Cardiac septum (tissue), 1 donor: ENCODE results near the gene ADORA2A. TPM values are rescaled to one million over a fixed set of nuclear protein-coding genes. Genes with fewer than 3 reads are reported as not detected.

Experiments used
- DNase-seq: peaks from one replicate; pipeline ENCODE4 v3.0.0-alpha.2; 2020; ENCODE audit warnings: low spot score
- intact Hi-C: fragments of 100-400 bp; cut with DNase I; formaldehyde crosslinking; loops from one replicate; pipeline ENCODE4 v1.14.0; 2022
- total RNA-seq: library from RNA; stranded (reverse); fragmentation: NEBNext Ultra II Directional; extraction: Animal tissue kit (Norgen Biotek cat#: 25700); gene quantifications from one replicate; pipeline ENCODE4 v1.2.1, GENCODE V29; 2021
- donor health status: DM: no; HTN: no; CAD: no.

Gene ADORA2A
- total RNA-seq, 1 donor from 2014 or later, result 5.3 TPM

- DNase-seq, result no peak
- intact Hi-C loops, result loop anchor here (5.0 kb wide), 1 partner anchor 38 kb away; no protein-coding TSS in a partner anchor
Observed at GRCh38 chr22:24429411-24430365, 2.3 kb downstream of the ADORA2A start.

DNA sequence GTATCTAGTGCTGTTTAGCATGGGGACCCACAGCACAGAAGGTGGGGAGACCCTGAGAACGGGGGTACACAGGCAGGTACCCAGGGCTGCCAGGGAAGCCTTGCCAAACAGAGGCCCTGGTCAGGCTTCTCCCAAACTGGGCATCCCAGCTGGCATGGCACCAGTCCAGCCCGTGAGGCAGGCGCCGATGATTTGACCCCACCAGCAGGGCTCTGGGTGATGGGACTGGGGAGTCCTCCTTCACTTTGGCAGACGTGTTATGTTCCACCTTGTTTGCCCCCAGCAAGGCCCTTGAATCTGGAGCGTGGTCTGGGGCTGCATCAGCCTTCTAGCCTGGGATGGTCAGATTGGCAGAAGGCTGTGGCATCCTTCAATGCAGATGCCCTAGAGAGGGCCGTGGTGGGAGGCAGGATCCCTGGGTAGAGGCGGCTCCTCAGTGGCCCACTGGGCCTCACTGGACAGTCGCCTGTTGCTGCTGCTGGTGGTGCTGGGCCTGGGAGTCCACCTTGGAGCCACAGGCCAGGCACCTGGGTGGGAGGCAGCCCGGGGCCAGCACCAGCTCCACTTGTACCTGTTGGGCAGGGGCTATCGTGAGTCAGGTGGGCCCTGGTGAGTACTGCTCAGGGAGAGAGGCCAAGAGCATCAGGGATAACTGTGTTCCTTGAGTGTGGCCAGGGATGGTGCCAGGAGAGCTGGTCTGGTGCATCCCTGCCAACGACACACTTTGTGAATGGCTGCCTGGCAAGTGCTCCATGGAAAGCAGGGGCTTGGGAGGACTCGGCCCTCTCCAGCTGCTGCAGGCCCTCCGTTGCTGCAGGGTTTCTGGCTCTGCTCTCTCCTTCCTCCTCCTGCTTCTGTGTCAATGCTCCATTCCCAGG, 3.3 kb downstream of the ADORA2A start:
- intact Hi-C loops, result loop anchor here (5.0 kb wide), 1 partner anchor 37 kb away; no protein-coding TSS in a partner anchor
- DNase-seq, result no peak

DNA sequence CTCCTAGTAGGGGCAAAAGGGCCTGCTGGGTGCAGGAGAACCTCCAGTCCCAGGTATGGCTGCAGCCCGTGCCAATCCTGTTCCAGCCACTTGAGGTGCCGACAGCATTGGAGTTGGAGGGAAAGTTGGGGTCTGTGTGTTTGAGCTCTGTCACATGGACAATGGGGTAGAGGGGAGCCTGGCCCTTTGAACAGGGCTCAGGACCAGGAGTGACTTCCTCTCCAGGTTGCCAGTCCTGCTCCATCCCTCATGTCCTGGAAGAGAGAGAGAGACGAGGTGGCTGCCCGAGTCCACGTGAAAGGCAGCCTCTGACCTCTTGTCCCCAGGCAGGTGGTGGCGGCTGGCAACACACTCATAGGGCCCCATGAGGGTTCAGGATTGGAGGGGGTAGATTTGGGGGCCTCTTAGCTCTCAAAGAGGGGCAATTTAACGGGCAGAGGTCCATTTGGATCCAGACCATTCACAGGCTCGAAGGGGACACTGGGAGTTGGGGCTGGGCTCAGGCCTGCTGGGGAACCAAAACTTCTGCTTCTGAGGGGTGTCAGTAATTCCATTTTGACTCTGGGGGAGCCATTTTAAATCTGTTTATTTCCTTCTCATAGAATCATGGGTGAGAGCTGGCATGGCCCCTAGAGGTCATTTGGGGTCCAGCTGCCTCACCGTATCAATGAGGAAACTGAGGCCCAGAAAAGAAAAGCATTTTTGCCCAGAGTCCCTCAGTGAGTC, 4.1 kb downstream of the ADORA2A start:
- no peak for DNase-seq
- intact Hi-C loops, result loop anchor here (5.0 kb wide), 1 partner anchor 36 kb away; no protein-coding TSS in a partner anchor

GRCh38 chr22:24432059-24432853, 4.9 kb downstream of the ADORA2A start:
- peak; percentile 90 for DNase-seq
- intact Hi-C loops, result loop anchor here (5.0 kb wide), 1 partner anchor 35 kb away; no protein-coding TSS in a partner anchor

- no peak for DNase-seq
- intact Hi-C loops, result loop anchor here (5.0 kb wide), 1 partner anchor 34 kb away; no protein-coding TSS in a partner anchor
Observed at GRCh38 chr22:24433001-24433827, 5.8 kb downstream of the ADORA2A start.

GRCh38 chr22:24433828-24434470, 6.5 kb downstream of the ADORA2A start:
- DNase-seq, result no peak

GRCh38 chr22:24434471-24435322, 7.3 kb downstream of the ADORA2A start:
- DNase-seq, result peak; percentile 39
- intact Hi-C loops, result loop anchor here (5.0 kb wide), 1 partner anchor 33 kb away; no protein-coding TSS in a partner anchor

More at GRCh38 chr22:24433828-24434470, 6.5 kb downstream of the ADORA2A start:
- intact Hi-C loops, result loop anchor here (5.0 kb wide), 1 partner anchor 33 kb away; no protein-coding TSS in a partner anchor

- intact Hi-C loops, result no loop called here
- no peak for DNase-seq
Observed at GRCh38 chr22:24435323-24435645, 7.9 kb downstream of the ADORA2A start.

- intact Hi-C loops, result no loop called here
- DNase-seq, result peak; percentile 75
Observed at GRCh38 chr22:24435861-24436371, 8.5 kb downstream of the ADORA2A start.

GRCh38 chr22:24436553-24436952, 9.2 kb downstream of the ADORA2A start:
- peak; percentile 57 for DNase-seq
- intact Hi-C loops, result no loop called here

DNA sequence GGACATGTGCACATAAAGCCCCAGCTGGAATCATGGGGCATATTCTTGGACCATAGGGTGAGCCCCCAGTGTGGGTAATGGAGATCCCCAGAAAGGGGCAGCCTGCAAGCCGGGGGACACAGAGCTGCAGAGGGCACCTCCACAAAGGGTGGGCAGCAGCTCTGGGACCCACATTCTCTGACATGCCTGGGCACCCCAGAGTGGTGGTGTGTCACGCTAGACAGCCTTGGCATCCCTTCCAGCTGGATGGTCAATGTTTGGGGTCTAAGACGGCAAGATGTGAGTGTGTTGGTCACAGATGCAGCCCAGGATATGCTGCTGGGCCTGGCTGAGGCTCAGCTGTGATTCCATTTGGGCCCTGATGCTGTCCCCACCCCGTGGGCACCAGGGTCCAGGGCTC, 9.7 kb downstream of the ADORA2A start:
- DNase-seq, result peak; percentile 29
- intact Hi-C loops, result no loop called here

DNA sequence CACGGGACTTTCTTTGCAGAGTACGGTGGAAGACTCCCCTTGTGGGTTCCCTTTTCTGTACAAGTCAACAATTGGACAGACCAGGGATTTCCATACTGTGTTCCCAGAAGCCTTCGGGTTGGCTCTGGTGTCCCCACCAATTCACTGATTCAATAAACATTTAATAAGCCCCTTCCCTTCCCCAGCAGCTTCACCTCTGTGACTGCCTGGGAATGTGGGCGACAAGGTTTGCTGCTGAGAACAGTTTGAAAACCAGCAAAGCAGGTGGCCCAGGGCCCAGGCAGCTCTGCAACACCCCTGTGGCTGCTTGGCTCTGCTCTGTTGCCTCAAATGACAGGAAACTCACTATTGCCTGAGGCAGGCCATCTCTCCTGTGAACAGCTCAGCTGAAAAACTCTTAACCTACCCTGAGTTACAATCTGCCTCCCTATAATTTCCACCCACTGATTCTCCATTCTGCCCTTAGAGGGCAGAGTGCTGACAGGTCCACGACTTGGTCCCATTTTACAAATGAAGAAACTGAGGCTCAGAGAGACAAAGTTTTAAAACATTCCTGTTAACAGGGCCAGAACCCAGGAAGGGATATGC, 10.4 kb downstream of the ADORA2A start:
- intact Hi-C loops, result no loop called here
- peak; percentile 72 for DNase-seq

DNA sequence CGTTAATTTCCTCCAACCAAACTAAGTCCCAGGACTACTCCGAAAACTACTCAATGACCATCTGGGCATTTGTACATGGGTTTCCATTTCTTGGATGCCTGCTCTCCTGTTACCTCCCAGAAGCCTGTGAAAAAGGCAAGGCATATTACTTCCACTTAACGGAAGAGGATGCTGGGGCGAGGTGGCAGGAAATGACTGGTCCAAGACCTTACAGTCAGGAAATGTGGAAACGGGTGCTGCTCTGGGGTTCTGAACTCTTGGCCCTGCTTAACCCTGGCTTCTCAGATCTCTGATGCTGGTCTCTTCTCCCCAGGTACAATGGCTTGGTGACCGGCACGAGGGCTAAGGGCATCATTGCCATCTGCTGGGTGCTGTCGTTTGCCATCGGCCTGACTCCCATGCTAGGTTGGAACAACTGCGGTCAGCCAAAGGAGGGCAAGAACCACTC, 12.9 kb downstream of the ADORA2A start:
- DNase-seq, result peak; percentile 89
- intact Hi-C loops, result loop anchor here (5.0 kb wide), 1 partner anchor 47 kb away; no protein-coding TSS in a partner anchor

GRCh38 chr22:24440718-24441405, 13.5 kb downstream of the ADORA2A start:
- DNase-seq, result peak; percentile 73
- intact Hi-C loops, result loop anchor here (5.0 kb wide), 1 partner anchor 46 kb away; no protein-coding TSS in a partner anchor
